KMS-11 (cell line): Measurements from ENCODE around the gene DENND1A.

Experiments
- H2AFZ ChIP-seq: fragments of 200-600 bp; sonication (generic); 2 replicates; pipeline ENCODE4 v1.6.1; 2016; ENCODE audit warnings: antibody characterized with exemption, mixed run types, low read depth
- H3K27ac ChIP-seq: fragments of 200-600 bp; sonication (generic); 2 replicates; pipeline ENCODE4 v1.6.1; 2016; ENCODE audit warnings: mild to moderate bottlenecking, mixed run types
- H3K27me3 ChIP-seq: fragments of 200-600 bp; sonication (generic); 2 replicates; pipeline ENCODE4 v1.6.1; 2017; ENCODE audit warnings: mild to moderate bottlenecking, low read depth, mixed run types, moderate library complexity; ENCODE audit not compliant: insufficient read depth
- H3K36me3 ChIP-seq: fragments of 200-600 bp; sonication (generic); 2 replicates; pipeline ENCODE4 v1.6.1; 2017; ENCODE audit warnings: mild to moderate bottlenecking, mixed run types; ENCODE audit not compliant: insufficient read depth
- H3K4me1 ChIP-seq: fragments of 200-600 bp; sonication (generic); 2 replicates; pipeline ENCODE4 v1.6.1; 2016; ENCODE audit warnings: mild to moderate bottlenecking, low read depth, mixed run types; ENCODE audit not compliant: poor library complexity, severe bottlenecking
- H3K4me2 ChIP-seq: fragments of 200-600 bp; sonication (generic); 2 replicates; pipeline ENCODE4 v1.7.0; 2016; ENCODE audit warnings: mild to moderate bottlenecking, mixed run types
- H3K4me3 ChIP-seq: fragments of 200-600 bp; sonication (generic); IDR thresholded peaks from 2 replicates; pipeline ENCODE4 v1.6.1; 2017; ENCODE audit warnings: low read depth, low read length, mixed read lengths; ENCODE audit not compliant: insufficient read depth
- H3K79me2 ChIP-seq: fragments of 200-600 bp; sonication (generic); 2 replicates; pipeline ENCODE4 v1.6.1; 2016; ENCODE audit warnings: low read depth, mixed run types; ENCODE audit not compliant: insufficient read depth
- H3K9ac ChIP-seq: fragments of 200-600 bp; sonication (generic); 2 replicates; pipeline ENCODE4 v1.6.1; 2016; ENCODE audit warnings: mild to moderate bottlenecking, mixed run types
- H4K20me1 ChIP-seq: fragments of 200-600 bp; sonication (generic); 2 replicates; pipeline ENCODE4 v1.6.1; 2016; ENCODE audit warnings: mild to moderate bottlenecking, mixed run types; ENCODE audit not compliant: insufficient read depth
- TF ChIP-seq, protein P1 (sequence below): fragments of 200-600 bp; sonication (generic); conservative IDR thresholded peaks from 2 replicates; pipeline ENCODE4 v1.6.1; 2017; ENCODE audit warnings: low read depth, mild to moderate bottlenecking, antibody characterized with exemption, low read length, moderate library complexity, mixed read lengths

Gene DENND1A

DNA sequence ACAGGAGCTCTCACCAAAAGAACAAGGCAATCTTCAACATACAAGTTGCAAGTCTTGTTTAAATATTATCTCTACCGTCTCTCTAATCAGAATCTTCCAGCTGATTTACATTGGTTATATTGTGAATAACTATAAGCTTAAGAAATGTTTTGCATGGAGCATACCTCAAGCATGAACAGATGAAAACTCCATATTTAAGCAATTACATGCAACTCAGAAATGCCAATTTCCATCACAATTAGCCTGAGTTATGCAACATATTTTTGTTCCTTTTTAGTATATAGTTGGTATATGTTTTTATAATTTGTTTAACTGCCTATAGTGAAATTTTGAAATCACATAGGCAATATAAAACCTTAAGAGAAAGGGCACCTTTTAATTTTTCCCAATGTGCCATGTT lies 142.5 kb downstream of the DENND1A start:
- Histone ChIP-seq H4K20me1 (no peaks in the 10 kb centered on the region), H3K79me2 (no peaks in the 10 kb centered on the region), H2AFZ (no peak overlapping the region), H3K4me3 (no peak overlapping the region), H3K4me2 (no peak overlapping the region), H3K4me1 (peaks cover 8% of the 10 kb centered on the region), H3K27me3 (no peaks in the 10 kb centered on the region), H3K36me3 (no peaks in the 10 kb centered on the region), H3K9ac (no peak overlapping the region), H3K27ac (no peak overlapping the region)
- TF ChIP-seq, protein P1, sequence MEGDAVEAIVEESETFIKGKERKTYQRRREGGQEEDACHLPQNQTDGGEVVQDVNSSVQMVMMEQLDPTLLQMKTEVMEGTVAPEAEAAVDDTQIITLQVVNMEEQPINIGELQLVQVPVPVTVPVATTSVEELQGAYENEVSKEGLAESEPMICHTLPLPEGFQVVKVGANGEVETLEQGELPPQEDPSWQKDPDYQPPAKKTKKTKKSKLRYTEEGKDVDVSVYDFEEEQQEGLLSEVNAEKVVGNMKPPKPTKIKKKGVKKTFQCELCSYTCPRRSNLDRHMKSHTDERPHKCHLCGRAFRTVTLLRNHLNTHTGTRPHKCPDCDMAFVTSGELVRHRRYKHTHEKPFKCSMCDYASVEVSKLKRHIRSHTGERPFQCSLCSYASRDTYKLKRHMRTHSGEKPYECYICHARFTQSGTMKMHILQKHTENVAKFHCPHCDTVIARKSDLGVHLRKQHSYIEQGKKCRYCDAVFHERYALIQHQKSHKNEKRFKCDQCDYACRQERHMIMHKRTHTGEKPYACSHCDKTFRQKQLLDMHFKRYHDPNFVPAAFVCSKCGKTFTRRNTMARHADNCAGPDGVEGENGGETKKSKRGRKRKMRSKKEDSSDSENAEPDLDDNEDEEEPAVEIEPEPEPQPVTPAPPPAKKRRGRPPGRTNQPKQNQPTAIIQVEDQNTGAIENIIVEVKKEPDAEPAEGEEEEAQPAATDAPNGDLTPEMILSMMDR: no peak

DNA sequence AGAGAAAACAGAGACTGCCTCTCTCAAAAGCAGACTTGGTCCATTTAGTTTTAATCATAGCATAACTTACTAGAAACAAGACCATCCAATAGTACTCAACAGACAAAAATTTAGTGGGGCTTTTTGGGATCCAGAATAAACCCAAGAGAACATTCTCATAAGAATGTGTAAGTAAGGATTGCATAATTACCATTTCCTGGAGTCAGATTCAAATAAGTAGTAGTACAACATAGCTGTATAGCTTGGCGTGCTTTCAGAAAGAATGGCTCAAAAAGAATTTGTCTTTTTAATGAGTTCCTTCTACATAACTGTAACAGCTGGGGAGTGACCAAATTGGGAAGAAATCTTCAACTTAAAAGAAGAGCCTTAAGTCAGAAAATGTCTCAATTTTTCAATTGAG lies 145.4 kb downstream of the DENND1A start:
- Histone ChIP-seq H3K4me2 (no peak overlapping the region), H3K36me3 (no peaks in the 10 kb centered on the region), H3K27me3 (no peaks in the 10 kb centered on the region), H3K27ac (no peak overlapping the region), H3K4me1 (peaks cover 4% of the 10 kb centered on the region), H4K20me1 (no peaks in the 10 kb centered on the region), H2AFZ (no peak overlapping the region), H3K9ac (no peak overlapping the region), H3K79me2 (no peaks in the 10 kb centered on the region), H3K4me3 (no peak overlapping the region)
- TF ChIP-seq, protein P1: no peak

DNA sequence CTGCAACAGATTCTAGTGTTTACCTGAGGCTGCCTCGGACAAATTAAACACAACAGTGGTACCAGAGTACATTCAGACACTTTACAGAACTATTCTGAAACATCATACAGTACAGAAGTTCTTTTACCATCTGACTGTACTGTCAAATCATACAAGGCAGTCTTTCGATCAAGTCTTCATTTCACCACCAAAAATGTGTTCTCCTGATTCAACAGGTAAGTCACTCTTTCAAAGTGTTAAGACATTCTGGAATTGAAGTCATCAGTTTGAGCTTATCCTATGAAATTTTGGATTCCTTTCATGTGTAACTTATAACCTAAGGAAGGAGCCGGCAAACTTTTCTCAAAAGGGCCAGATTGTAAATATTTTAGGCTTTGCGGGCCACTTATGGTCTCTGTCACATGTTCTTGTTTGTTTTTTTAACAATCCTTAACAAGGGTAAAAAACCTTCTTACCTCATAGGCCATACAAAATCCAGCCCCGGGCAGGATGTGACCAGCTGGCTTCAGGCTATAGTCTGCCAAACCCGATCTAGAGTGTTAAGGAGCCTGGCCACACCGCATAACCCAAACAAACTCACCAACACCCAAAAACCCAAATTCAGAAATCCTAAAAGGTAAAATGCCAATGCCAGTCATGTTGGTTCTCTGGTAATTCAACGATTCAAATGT lies 151.6 kb downstream of the DENND1A start:
- H3K79me2 ChIP-seq: no peaks in the 10 kb centered on the region
- no peaks in the 10 kb centered on the region for H3K36me3 ChIP-seq

DNA sequence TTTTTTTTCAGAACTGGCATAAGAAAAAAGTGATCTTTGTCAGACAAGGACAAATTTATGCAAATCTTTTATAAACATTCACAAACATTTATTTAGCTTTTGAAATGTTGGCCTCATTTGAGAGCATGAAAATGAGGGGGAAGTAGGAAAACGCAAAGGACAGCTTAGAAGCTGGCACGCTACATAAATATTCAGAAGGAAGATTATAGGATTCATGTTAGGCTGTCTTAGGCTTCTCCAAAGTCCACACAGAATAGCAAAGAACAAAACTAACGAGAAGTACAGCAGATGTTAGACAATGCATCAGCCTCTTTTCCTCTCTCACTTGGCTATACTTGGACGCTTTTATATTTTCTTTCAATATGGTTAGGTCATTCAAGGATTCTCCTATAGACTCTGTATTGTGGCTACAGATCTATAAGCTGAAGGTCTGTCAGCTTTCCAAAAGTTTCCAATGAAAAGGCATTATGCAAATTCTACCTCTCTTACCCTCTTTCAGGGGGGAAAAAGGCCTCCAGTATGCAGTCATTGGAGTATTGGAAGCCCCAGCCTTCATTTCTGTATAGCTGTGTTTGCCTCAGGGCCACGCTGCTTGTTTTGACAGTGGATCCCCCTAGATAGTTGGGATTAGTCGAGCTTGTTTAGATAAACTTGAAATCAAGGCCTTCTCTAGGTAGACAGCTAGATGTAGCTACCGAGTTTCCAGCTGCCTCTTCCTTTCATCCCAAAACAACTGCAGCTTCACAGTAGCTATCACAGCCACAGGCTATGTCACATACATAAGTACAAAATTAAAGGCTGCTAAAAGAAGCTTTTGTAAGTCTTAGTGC lies 153.0 kb downstream of the DENND1A start:
- Histone ChIP-seq H3K36me3 (no peaks in the 10 kb centered on the region), H3K27me3 (no peaks in the 10 kb centered on the region), H3K79me2 (no peaks in the 10 kb centered on the region), H2AFZ (no peak overlapping the region), H3K4me3 (no peak overlapping the region), H4K20me1 (no peaks in the 10 kb centered on the region), H3K4me2 (no peak overlapping the region), H3K4me1 (no peaks in the 10 kb centered on the region), H3K27ac (no peak overlapping the region), H3K9ac (no peak overlapping the region)
- TF ChIP-seq, protein P1: no peak

More for the DNA sequence above, 151.6 kb downstream of the DENND1A start:
- TF ChIP-seq, protein P1: no peak
- H4K20me1 ChIP-seq: no peaks in the 10 kb centered on the region
- H2AFZ ChIP-seq: no peak overlapping the region
- H3K27me3 ChIP-seq: no peaks in the 10 kb centered on the region
- no peak overlapping the region for H3K4me2 ChIP-seq
- H3K9ac ChIP-seq: no peak overlapping the region
- H3K4me1 ChIP-seq: no peaks in the 10 kb centered on the region
- H3K4me3 ChIP-seq: no peak overlapping the region
- H3K27ac ChIP-seq: no peak overlapping the region
